ENCODE measurements around the gene TMEM232. TPM values are rescaled to one million over a fixed set of nuclear protein-coding genes. Genes with fewer than 3 reads are reported as not detected.
A peak's percentile ranks its signal among the peaks of the same experiment; 100 is the strongest.
"Not testable (repeated sequence)": the region's sequence is repeated elsewhere in the genome, so short reads cannot be mapped to it uniquely, and the experiment has no call there.

TMEM232 gene
- total RNA-seq, 1 donor from 2014 or later, result 0.79 TPM

DNA sequence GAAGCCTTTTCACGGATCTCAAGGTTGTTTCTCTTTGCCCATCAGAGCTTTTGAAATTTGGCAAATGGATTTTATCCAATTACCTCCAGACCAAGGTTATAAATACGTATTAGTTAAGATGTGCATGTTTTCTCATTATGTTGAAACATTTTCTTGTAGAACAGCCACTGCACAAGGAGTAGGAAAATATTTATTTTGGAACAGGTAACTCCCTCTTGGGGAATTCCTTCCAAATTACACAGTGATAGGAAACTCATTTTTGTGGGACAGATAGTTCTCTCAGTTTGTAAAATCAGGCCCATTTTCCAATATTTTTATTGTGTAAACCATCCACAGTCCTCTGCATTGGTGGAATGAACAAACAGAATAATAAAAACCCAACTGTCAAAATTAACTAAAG lies 23.0 kb downstream of the TMEM232 start:
- no peaks in the 10 kb centered on the region for H3K36me3 ChIP-seq (ENCODE audit: control insufficient read depth, insufficient read depth, low read length)
- H3K4me3 ChIP-seq (ENCODE audit: low read depth, low read length), result no peak overlapping the region
- TF ChIP-seq, protein P1, sequence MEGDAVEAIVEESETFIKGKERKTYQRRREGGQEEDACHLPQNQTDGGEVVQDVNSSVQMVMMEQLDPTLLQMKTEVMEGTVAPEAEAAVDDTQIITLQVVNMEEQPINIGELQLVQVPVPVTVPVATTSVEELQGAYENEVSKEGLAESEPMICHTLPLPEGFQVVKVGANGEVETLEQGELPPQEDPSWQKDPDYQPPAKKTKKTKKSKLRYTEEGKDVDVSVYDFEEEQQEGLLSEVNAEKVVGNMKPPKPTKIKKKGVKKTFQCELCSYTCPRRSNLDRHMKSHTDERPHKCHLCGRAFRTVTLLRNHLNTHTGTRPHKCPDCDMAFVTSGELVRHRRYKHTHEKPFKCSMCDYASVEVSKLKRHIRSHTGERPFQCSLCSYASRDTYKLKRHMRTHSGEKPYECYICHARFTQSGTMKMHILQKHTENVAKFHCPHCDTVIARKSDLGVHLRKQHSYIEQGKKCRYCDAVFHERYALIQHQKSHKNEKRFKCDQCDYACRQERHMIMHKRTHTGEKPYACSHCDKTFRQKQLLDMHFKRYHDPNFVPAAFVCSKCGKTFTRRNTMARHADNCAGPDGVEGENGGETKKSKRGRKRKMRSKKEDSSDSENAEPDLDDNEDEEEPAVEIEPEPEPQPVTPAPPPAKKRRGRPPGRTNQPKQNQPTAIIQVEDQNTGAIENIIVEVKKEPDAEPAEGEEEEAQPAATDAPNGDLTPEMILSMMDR (IDR thresholded peaks at IDR 0.05; ENCODE audit: insufficient read depth, low read length, severe bottlenecking), result no peak
- H3K27me3 ChIP-seq (ENCODE audit: control insufficient read depth, insufficient read depth, low read length), result no peaks in the 10 kb centered on the region
- FAIRE-seq (no peak), DNase-seq (ENCODE audit: low read depth) (no peak)

DNA sequence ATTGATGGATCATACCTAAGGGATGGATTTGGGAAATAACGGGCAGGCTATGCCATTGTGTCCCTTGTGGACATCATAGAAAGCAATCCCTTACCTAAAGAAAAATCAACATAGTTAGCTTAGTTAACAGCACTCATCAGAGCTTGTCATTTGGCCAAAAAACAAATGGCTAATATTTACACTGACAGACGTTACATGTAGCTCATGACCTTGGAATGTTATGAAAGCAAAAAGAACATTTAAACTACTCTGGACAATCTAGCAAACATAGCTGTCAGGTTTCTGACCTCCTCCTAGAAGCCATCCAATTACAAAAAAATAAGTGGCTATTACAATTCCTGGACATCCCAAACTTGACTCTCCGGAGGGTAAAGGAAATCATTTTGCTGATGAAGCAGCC lies 23.8 kb downstream of the TMEM232 start:
- no peaks in the 10 kb centered on the region for H3K36me3 ChIP-seq (ENCODE audit: control insufficient read depth, insufficient read depth, low read length)
- FAIRE-seq (no peak), DNase-seq (ENCODE audit: low read depth) (no peak)
- no peaks in the 10 kb centered on the region for H3K27me3 ChIP-seq (ENCODE audit: control insufficient read depth, insufficient read depth, low read length)
- no peak overlapping the region for H3K4me3 ChIP-seq (ENCODE audit: low read depth, low read length)
- TF ChIP-seq, protein P1 (IDR thresholded peaks at IDR 0.05; ENCODE audit: insufficient read depth, low read length, severe bottlenecking), result no peak

DNA sequence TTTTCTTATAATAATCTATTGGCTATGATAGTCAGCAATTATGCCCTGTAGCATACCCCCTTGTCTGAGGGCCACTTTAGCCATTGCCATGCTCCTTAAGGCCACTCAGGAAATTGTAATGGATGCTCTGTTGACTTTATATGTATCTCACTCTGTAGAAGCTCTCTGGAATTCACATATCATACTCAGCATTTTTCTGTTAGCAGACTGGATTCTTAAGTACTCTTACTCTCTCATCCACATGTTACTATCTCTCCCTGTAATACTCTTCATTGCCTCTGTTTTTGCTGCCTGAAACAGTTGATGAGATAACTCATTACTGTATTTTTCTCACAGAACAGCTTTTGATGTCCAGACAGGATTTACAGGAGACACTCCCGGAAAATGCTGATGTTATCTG lies 24.2 kb downstream of the TMEM232 start:
- Histone ChIP-seq H3K27me3 (ENCODE audit: control insufficient read depth, insufficient read depth, low read length) (no peaks in the 10 kb centered on the region), H3K4me3 (ENCODE audit: low read depth, low read length) (no peak overlapping the region), H3K36me3 (ENCODE audit: control insufficient read depth, insufficient read depth, low read length) (no peaks in the 10 kb centered on the region)
- no peak for FAIRE-seq
- DNase-seq (ENCODE audit: low read depth), result no peak
- TF ChIP-seq, protein P1 (IDR thresholded peaks at IDR 0.05; ENCODE audit: insufficient read depth, low read length, severe bottlenecking), result no peak

DNA sequence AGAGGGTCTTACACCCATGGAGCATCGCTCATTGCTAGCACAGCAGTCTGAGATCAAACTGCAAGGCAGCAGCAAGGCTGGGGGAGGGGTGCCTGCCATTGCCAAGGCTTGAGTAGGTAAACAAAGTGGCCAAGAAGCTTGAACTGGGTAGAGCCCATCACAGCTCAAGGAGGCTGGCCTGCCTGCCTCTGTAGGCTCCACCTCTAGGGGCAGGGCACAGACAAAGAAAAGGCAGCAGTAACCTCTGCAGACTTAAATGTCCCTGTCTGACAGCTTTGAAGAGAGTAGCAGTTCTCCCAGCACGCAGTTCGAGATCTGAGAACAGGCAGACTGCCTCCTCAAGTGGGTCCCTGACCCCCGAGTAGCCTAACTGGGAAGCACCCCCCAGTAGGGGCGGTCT lies 33.8 kb downstream of the TMEM232 start:
- H3K36me3 ChIP-seq (ENCODE audit: control insufficient read depth, insufficient read depth, low read length); DNase-seq (ENCODE audit: low read depth); FAIRE-seq; H3K27me3 ChIP-seq (ENCODE audit: control insufficient read depth, insufficient read depth, low read length); H3K4me3 ChIP-seq (ENCODE audit: low read depth, low read length): not testable (repeated sequence)

DNA sequence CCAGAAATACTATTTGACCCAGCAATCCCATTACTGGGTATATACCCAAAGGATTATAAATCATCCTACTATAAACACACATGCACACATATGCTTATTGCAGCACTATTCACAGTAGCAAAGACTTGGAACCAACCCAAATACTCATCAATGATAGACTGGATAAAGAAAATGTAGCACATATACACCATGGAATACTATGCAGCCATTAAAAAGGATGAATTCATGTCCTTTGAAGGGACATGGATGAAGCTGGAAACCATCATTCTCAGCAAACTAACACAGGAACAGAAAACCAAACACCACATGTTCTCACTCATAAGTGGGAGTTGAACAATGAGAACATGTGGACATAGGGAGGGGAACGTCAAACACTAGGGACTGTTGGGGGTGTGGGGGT lies 35.9 kb downstream of the TMEM232 start:
- not testable (repeated sequence) for FAIRE-seq; H3K4me3 ChIP-seq (ENCODE audit: low read depth, low read length); DNase-seq (ENCODE audit: low read depth); H3K36me3 ChIP-seq (ENCODE audit: control insufficient read depth, insufficient read depth, low read length); H3K27me3 ChIP-seq (ENCODE audit: control insufficient read depth, insufficient read depth, low read length)

DNA sequence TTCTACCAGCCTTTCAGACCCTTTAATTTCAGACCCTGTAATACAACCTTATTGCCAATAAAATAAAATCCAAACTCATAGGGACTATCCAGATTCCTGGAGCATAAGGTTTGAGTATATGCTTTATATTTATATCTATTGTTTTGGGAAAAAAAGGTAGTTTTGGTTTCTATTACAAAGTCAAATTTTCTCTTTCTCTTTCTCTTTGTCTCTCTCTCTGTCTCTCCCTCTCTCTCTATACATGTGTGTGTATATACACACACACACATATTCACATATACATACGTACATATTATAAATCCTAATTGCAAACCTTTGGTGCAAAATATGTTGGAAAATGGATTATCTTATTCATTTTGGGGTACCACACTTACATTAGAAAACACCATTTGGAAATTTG lies 39.0 kb downstream of the TMEM232 start:
- DNase-seq (ENCODE audit: low read depth) (no peak), FAIRE-seq (no peak)
- Histone ChIP-seq H3K4me3 (ENCODE audit: low read depth, low read length) (no peak overlapping the region), H3K36me3 (ENCODE audit: control insufficient read depth, insufficient read depth, low read length) (no peaks in the 10 kb centered on the region), H3K27me3 (ENCODE audit: control insufficient read depth, insufficient read depth, low read length) (no peaks in the 10 kb centered on the region)
- TF ChIP-seq, protein P1 (IDR thresholded peaks at IDR 0.05; ENCODE audit: insufficient read depth, low read length, severe bottlenecking), result no peak

DNA sequence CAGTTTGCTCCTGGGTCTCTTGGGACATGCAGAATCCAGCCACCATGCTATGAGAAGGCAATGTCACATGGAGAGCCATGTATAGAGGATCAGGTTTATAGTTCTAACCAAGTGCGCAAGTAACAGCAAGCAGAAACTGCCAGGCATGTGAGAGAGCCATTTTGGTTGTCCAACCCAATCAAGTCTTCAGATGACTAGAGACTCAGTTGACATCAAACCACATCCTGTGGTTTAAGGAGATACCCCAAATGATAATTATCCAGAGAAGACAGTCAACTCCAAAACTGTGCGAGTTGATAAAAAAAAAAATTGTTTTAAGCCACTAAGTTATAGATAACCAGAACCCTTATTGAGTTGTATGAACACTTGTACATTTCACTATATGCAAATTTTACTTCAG lies 40.2 kb downstream of the TMEM232 start:
- Histone ChIP-seq H3K27me3 (ENCODE audit: control insufficient read depth, insufficient read depth, low read length) (no peaks in the 10 kb centered on the region), H3K4me3 (ENCODE audit: low read depth, low read length) (no peak overlapping the region), H3K36me3 (ENCODE audit: control insufficient read depth, insufficient read depth, low read length) (no peaks in the 10 kb centered on the region)
- TF ChIP-seq, protein P1 (IDR thresholded peaks at IDR 0.05; ENCODE audit: insufficient read depth, low read length, severe bottlenecking), result no peak
- DNase-seq (ENCODE audit: low read depth), result no peak
- FAIRE-seq, result peak; percentile 36
